Fibroblast of lung (primary cell): ENCODE data around the gene WNK2. TPM values are rescaled to one million over a fixed set of nuclear protein-coding genes. Genes with fewer than 3 reads are reported as not detected.
A peak's percentile ranks its signal among the peaks of the same experiment; 100 is the strongest.
"Not testable (repeated sequence)": the region's sequence is repeated elsewhere in the genome, so short reads cannot be mapped to it uniquely, and the experiment has no call there.

Experiments used
- DNase-seq, 2 donors: peaks; one replicate each; pipeline versions ENCODE4 v3.0.0 to v3.0.0-alpha.2; 2010; ENCODE audit warnings: low read depth in 2 of 2
- H2AFZ ChIP-seq: 2 replicates; pipeline ENCODE4 v1.5.1; 2012; ENCODE audit warnings: low read length, control low read depth, inconsistent platforms
- H3K27ac ChIP-seq: 2 replicates; pipeline ENCODE4 v1.5.1; 2011; ENCODE audit warnings: low read length, control low read depth; ENCODE audit not compliant: insufficient read depth
- H3K27me3 ChIP-seq: 2 replicates; pipeline ENCODE4 v1.5.1; 2011; ENCODE audit warnings: mild to moderate bottlenecking, low read length; ENCODE audit not compliant: control insufficient read depth, insufficient read depth
- H3K36me3 ChIP-seq: 2 replicates; pipeline ENCODE4 v1.5.1; 2011; ENCODE audit warnings: low read length; ENCODE audit not compliant: control insufficient read depth, insufficient read depth
- H3K4me1 ChIP-seq: 2 replicates; pipeline ENCODE4 v1.5.1; 2011; ENCODE audit warnings: low read length; ENCODE audit not compliant: control insufficient read depth, insufficient read depth; ENCODE audit errors: extremely low read depth
- H3K4me2 ChIP-seq: 2 replicates; pipeline ENCODE4 v1.5.1; 2011; ENCODE audit warnings: low read length, control low read depth; ENCODE audit not compliant: insufficient read depth; ENCODE audit errors: extremely low read depth
- H3K4me3 ChIP-seq, 4 experiments: fragments of 200-600 bp in 1 of 4; sonication (generic) in 1 of 4; replicated peaks in 1 of 4; 2 replicates each; pipeline ENCODE4 v1.5.1; 2011 to 2016; ENCODE audit warnings: low read length in 4 of 4, low read depth in 3 of 4, mild to moderate bottlenecking in 3 of 4, control low read depth in 2 of 4, inconsistent platforms in 1 of 4, mixed read lengths in 1 of 4; ENCODE audit not compliant: insufficient read depth in 1 of 4; ENCODE audit errors: control extremely low read depth in 1 of 4
- H3K79me2 ChIP-seq: 2 replicates; pipeline ENCODE4 v1.5.1; 2012; ENCODE audit warnings: mild to moderate bottlenecking, low read length, inconsistent platforms; ENCODE audit not compliant: control insufficient read depth, insufficient read depth
- H3K9ac ChIP-seq: 2 replicates; pipeline ENCODE4 v1.5.1; 2011; ENCODE audit warnings: mild to moderate bottlenecking, low read length, control low read depth; ENCODE audit not compliant: insufficient read depth
- H3K9me3 ChIP-seq: 2 replicates; pipeline ENCODE4 v1.5.1; 2012; ENCODE audit warnings: low read depth, low read length; ENCODE audit not compliant: control insufficient read depth, insufficient read depth
- H4K20me1 ChIP-seq: 2 replicates; pipeline ENCODE4 v1.5.1; 2011; ENCODE audit warnings: low read length; ENCODE audit not compliant: control insufficient read depth, insufficient read depth; ENCODE audit errors: extremely low read depth
- EZH2 ChIP-seq: IDR thresholded peaks from 2 replicates; pipeline ENCODE4 v1.5.1; 2012; ENCODE audit warnings: low read length, control low read depth, mild to moderate bottlenecking; ENCODE audit errors: missing control alignments
- polyA plus RNA-seq, 2 donors: library from polyadenylated mRNA; depleted of rRNA in 1 of 2; stranded (reverse) in 1 of 2; unstranded in 1 of 2; fragments of >200 nt; gene quantifications; 2 replicates each; pipeline ENCODE4 v1.2.1, GENCODE V29; 2011 to 2012; ENCODE audit warnings: missing spikeins in 1 of 2
- total RNA-seq: library from RNA; depleted of rRNA; stranded (reverse); fragments of >200 nt; gene quantifications from 2 replicates; pipeline ENCODE4 v1.2.1, GENCODE V29; 2014
- TF ChIP-seq, protein P1 (sequence below), 2 donors: IDR thresholded peaks in 1 of 2; conservative IDR thresholded peaks in 1 of 2; 1 replicate in 1 of 2; 2 replicates in 1 of 2; pipeline ENCODE4 v1.5.1; 2011 to 2012; ENCODE audit warnings: low read length in 2 of 2, control low read depth in 1 of 2, inconsistent platforms in 1 of 2, low read depth in 1 of 2, mild to moderate bottlenecking in 1 of 2

WNK2 gene
- total and polyA plus RNA-seq, 2 donors (not counting 1 experiment from before 2014, with no cell fraction given) = not detected

- no peaks in the 10 kb centered on the region for H4K20me1 ChIP-seq
- DNase-seq = no peak
- no peaks in the 10 kb centered on the region for H3K9me3 ChIP-seq
- H3K36me3 ChIP-seq = no peaks in the 10 kb centered on the region
- peaks cover 6% of the 10 kb centered on the region for H3K27me3 ChIP-seq
- TF ChIP-seq, protein P1, sequence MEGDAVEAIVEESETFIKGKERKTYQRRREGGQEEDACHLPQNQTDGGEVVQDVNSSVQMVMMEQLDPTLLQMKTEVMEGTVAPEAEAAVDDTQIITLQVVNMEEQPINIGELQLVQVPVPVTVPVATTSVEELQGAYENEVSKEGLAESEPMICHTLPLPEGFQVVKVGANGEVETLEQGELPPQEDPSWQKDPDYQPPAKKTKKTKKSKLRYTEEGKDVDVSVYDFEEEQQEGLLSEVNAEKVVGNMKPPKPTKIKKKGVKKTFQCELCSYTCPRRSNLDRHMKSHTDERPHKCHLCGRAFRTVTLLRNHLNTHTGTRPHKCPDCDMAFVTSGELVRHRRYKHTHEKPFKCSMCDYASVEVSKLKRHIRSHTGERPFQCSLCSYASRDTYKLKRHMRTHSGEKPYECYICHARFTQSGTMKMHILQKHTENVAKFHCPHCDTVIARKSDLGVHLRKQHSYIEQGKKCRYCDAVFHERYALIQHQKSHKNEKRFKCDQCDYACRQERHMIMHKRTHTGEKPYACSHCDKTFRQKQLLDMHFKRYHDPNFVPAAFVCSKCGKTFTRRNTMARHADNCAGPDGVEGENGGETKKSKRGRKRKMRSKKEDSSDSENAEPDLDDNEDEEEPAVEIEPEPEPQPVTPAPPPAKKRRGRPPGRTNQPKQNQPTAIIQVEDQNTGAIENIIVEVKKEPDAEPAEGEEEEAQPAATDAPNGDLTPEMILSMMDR (conservative IDR thresholded peaks at IDR 0.05 in 1 of 2, IDR thresholded peaks at IDR 0.05 in 1 of 2; ENCODE audit: low read depth in 1 of 2, low read length in 2 of 2) = no peak
- TF ChIP-seq EZH2 = no peak
- H3K79me2 ChIP-seq = no peaks in the 10 kb centered on the region
- H3K4me3 ChIP-seq = no peak overlapping the region
- no peak overlapping the region for H2AFZ ChIP-seq
- no peak overlapping the region for H3K9ac ChIP-seq
- no peaks in the 10 kb centered on the region for H3K4me1 ChIP-seq
- H3K4me2 ChIP-seq = no peak overlapping the region
- no peak overlapping the region for H3K27ac ChIP-seq
These were observed 159.7 kb downstream of the WNK2 start for GRCh38 chr9:93343663-93344062.

DNA sequence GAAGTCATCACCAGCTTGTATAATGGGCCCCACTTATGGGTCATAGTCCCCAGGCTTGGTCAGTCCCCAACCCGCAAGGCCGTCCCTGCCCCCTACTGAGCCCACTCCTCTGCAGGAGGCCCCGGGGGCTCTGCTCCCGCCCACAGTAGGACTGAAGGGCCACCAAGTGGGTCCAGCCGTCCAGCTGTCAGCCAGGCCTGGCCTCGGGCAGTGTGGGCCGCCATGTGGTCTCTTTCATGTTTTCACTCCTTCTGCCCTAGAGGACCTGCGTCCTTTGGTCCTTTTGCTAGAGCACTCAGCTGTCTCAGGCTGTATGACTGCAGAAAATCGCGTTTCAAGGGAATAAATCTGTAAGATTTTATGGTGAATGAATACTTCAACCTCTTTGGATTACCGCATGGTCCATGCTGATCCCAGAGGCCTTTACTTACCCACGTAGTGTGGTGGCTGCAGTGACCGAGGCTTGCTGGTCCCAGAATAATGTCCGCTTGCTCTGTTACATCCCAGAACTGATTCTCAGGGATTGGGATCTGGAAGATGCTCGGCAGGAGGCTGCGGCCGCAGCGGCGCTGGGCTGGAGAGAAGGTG is 161.8 kb downstream of the WNK2 start:
- no peak overlapping the region for H2AFZ ChIP-seq
- H3K9ac ChIP-seq = no peak overlapping the region
- H3K36me3 ChIP-seq = no peaks in the 10 kb centered on the region
- H3K9me3 ChIP-seq = no peaks in the 10 kb centered on the region
- no peak for DNase-seq
- no peaks in the 10 kb centered on the region for H3K79me2 ChIP-seq
- no peaks in the 10 kb centered on the region for H4K20me1 ChIP-seq
- no peaks in the 10 kb centered on the region for H3K4me1 ChIP-seq
- TF ChIP-seq EZH2 = no peak
- TF ChIP-seq, protein P1 (conservative IDR thresholded peaks at IDR 0.05 in 1 of 2, IDR thresholded peaks at IDR 0.05 in 1 of 2; ENCODE audit: low read depth in 1 of 2, low read length in 2 of 2) = no peak
- no peak overlapping the region for H3K27ac ChIP-seq
- peaks cover 6% of the 10 kb centered on the region for H3K27me3 ChIP-seq
- peak overlapping the region in 1 of 4 experiments; percentile 45 for H3K4me3 ChIP-seq
- no peak overlapping the region for H3K4me2 ChIP-seq

GRCh38 chr9:93346231-93347112 is 162.5 kb downstream of the WNK2 start:
- H3K27ac ChIP-seq = no peak overlapping the region
- TF ChIP-seq, protein P1 (conservative IDR thresholded peaks at IDR 0.05 in 1 of 2, IDR thresholded peaks at IDR 0.05 in 1 of 2; ENCODE audit: low read depth in 1 of 2, low read length in 2 of 2) = no peak
- peak; percentile 63 for TF ChIP-seq EZH2
- H2AFZ ChIP-seq = peak overlapping the region; percentile 53
- peak; percentile 4 to 9 for DNase-seq
- no peaks in the 10 kb centered on the region for H3K9me3 ChIP-seq
- no peaks in the 10 kb centered on the region for H3K36me3 ChIP-seq
- no peak overlapping the region for H3K9ac ChIP-seq
- no peaks in the 10 kb centered on the region for H3K79me2 ChIP-seq
- peak overlapping the region; percentile 27 for H3K4me2 ChIP-seq
- H4K20me1 ChIP-seq = no peaks in the 10 kb centered on the region
- no peaks in the 10 kb centered on the region for H3K4me1 ChIP-seq
- peaks cover 6% of the 10 kb centered on the region for H3K27me3 ChIP-seq
- H3K4me3 ChIP-seq = peak overlapping the region in 2 of 4 experiments; percentile 21 to 45

GRCh38 chr9:93347371-93347975 is 163.5 kb downstream of the WNK2 start:
- not testable (repeated sequence) for H3K9ac ChIP-seq, DNase-seq, H3K4me2 ChIP-seq, H3K9me3 ChIP-seq, H2AFZ ChIP-seq, H3K4me1 ChIP-seq, H3K27me3 ChIP-seq, H3K36me3 ChIP-seq, H4K20me1 ChIP-seq, H3K79me2 ChIP-seq, H3K4me3 ChIP-seq, H3K27ac ChIP-seq
